K562 (cell line): ENCODE data around the gene TRAP1. TPM values are rescaled to one million over a fixed set of nuclear protein-coding genes. Genes with fewer than 3 reads are reported as not detected.

Experiments
- ATAC-seq: fragments of 200-7000 bp; cut with Tn5 transposase; 3 replicates; pipeline ENCODE4 v1.9.1; 2020; ENCODE audit warnings: moderate library complexity
- BruUV-seq: library from RNA; stranded (reverse); fragments of 400-500 nt; replicated peaks from 2 replicates; lab custom pipeline; 2021; lab: Mats Ljungman, UMichigan
- CTCF ChIA-PET: fragments of 300-600 bp; formaldehyde crosslinking; extraction: SDS; loops from one replicate; lab custom pipeline; 2021; ENCODE audit warnings: low intra/inter-chr PET ratio; lab: Yijun Ruan, JAX
- POLR2A ChIA-PET: fragments of 300-600, 350-650 bp; sonication (Branson Sonifier 250); formaldehyde crosslinking; extraction: SDS; loops from one replicate; lab custom pipeline; 2021; ENCODE audit warnings: antibody characterized with exemption, inconsistent platforms; lab: Yijun Ruan, JAX
- DNase-seq, 4 experiments: peaks; one replicate each; pipeline versions ENCODE4 v3.0.0 to v3.0.0-alpha.2; 2011 to 2018; ENCODE audit warnings: low spot score in 3 of 4, mixed read lengths in 3 of 4; ENCODE audit errors: extremely low read depth in 1 of 4
- FAIRE-seq: peaks from 2 replicates; lab custom pipeline; 2011; peaks lifted over from hg19 to GRCh38; lab: Jason Lieb, UNC
- H2AFZ ChIP-seq: 2 replicates; pipeline ENCODE4 v1.6.0; 2011; ENCODE audit warnings: low read depth, low read length, control low read depth, inconsistent platforms
- H3K27ac ChIP-seq: fragments of 200-600 bp; 3 replicates; pipeline ENCODE4 v1.8.0; 2011; ENCODE audit warnings: low read depth, mild to moderate bottlenecking, control low read depth, inconsistent platforms, low read length, moderate library complexity, mixed read lengths; ENCODE audit errors: extremely low read depth
- H3K27me3 ChIP-seq, 2 experiments: fragments of 300-600 bp in 1 of 2; 2 replicates in 1 of 2; 3 replicates in 1 of 2; pipeline versions ENCODE4 v1.6.0 to v1.8.0; 2011; ENCODE audit warnings: inconsistent platforms in 2 of 2, low read length in 2 of 2, mild to moderate bottlenecking in 1 of 2, mixed read lengths in 1 of 2, moderate library complexity in 1 of 2; ENCODE audit not compliant: control insufficient read depth in 2 of 2, insufficient read depth in 2 of 2
- H3K36me3 ChIP-seq: fragments of 300-600 bp; 3 replicates; pipeline ENCODE4 v1.8.0; 2011; ENCODE audit warnings: mild to moderate bottlenecking, low read length, inconsistent platforms; ENCODE audit not compliant: control insufficient read depth, insufficient read depth
- H3K4me1 ChIP-seq, 2 experiments: fragments of 200-600 bp in 1 of 2; replicated peaks in 1 of 2; 2 replicates in 1 of 2; 3 replicates in 1 of 2; pipeline versions ENCODE4 v1.5.1 to v1.8.0; 2011; ENCODE audit warnings: inconsistent platforms in 2 of 2, low read length in 2 of 2, mild to moderate bottlenecking in 1 of 2, mixed read lengths in 1 of 2, moderate library complexity in 1 of 2; ENCODE audit not compliant: control insufficient read depth in 2 of 2, insufficient read depth in 2 of 2
- H3K4me2 ChIP-seq: 2 replicates; pipeline ENCODE4 v1.6.1; 2011; ENCODE audit warnings: low read length, control low read depth, inconsistent platforms, mixed read lengths; ENCODE audit not compliant: insufficient read depth
- H3K4me3 ChIP-seq: fragments of 200-600 bp; sonication (generic), shearing (Covaris generic); 2 replicates; pipeline ENCODE4 v1.5.1; 2016; ENCODE audit warnings: control low read depth, inconsistent platforms
- H3K79me2 ChIP-seq: fragments of 200-600 bp; 3 replicates; pipeline ENCODE4 v1.8.0; 2011; ENCODE audit warnings: low read length, inconsistent platforms; ENCODE audit not compliant: control insufficient read depth, insufficient read depth
- H3K9ac ChIP-seq, 2 experiments: 2 replicates each; pipeline versions ENCODE4 v1.6.0 to v1.6.1; 2011; ENCODE audit warnings: low read depth in 2 of 2, low read length in 2 of 2, control low read depth in 1 of 2, inconsistent platforms in 1 of 2, mild to moderate bottlenecking in 1 of 2, mixed read lengths in 1 of 2; ENCODE audit not compliant: insufficient read depth in 1 of 2
- H3K9me1 ChIP-seq: one replicate; pipeline ENCODE4 v1.6.0; 2011; ENCODE audit warnings: inconsistent platforms, mild to moderate bottlenecking, low read length, moderate library complexity; ENCODE audit not compliant: control insufficient read depth, insufficient read depth
- H3K9me3 ChIP-seq: replicated peaks from 2 replicates; pipeline ENCODE4 v1.5.1; 2011; ENCODE audit warnings: low read depth, low read length, inconsistent platforms; ENCODE audit not compliant: control insufficient read depth, insufficient read depth
- H4K20me1 ChIP-seq: replicated peaks from 2 replicates; pipeline ENCODE4 v1.6.1; 2011; ENCODE audit warnings: low read length, inconsistent platforms, mixed read lengths; ENCODE audit not compliant: control insufficient read depth, insufficient read depth
- BRD9 ChIP-seq: fragments of 450-650 bp; IDR thresholded peaks from 2 replicates; pipeline ENCODE4 v1.6.1; 2018; ENCODE audit warnings: low read depth; ENCODE audit not compliant: partially characterized antibody
- HMBOX1 ChIP-seq: sonication (generic); IDR thresholded peaks from 2 replicates; pipeline ENCODE4 v1.6.1; 2016
- MAFG ChIP-seq: fragments of 450-650 bp; conservative IDR thresholded peaks from 2 replicates; pipeline ENCODE4 v1.6.1; 2016; ENCODE audit warnings: missing genetic modification characterization, missing compliant biosample characterization
- MCM2 ChIP-seq: fragments of 450-650 bp; IDR thresholded peaks from 2 replicates; pipeline ENCODE4 v1.6.1; 2017; ENCODE audit warnings: low read depth, mild to moderate bottlenecking
- MCM3 ChIP-seq: fragments of 450-650 bp; IDR thresholded peaks from 2 replicates; pipeline ENCODE4 v1.6.1; 2016
- RBM17 ChIP-seq: fragments of 200-400 bp; formaldehyde crosslinking; IDR thresholded peaks from 2 replicates; pipeline ENCODE4 v1.6.1; 2017; ENCODE audit warnings: low read depth, mild to moderate bottlenecking, low read length, borderline replicate concordance
- SMAD1 ChIP-seq: fragments of 150-350 bp; IDR thresholded peaks from 2 replicates; pipeline ENCODE4 v1.6.1; 2014; ENCODE audit warnings: low read length, low read depth; ENCODE audit not compliant: partially characterized antibody
- SRSF7 ChIP-seq: fragments of 200-400 bp; formaldehyde crosslinking; optimal IDR thresholded peaks from 2 replicates; pipeline ENCODE3; 2017; ENCODE audit warnings: mild to moderate bottlenecking, low read depth, low read length
- TGIF2 ChIP-seq: sonication (generic); formaldehyde crosslinking; IDR thresholded peaks from 2 replicates; pipeline ENCODE4 v1.8.1; 2022; ENCODE audit warnings: mild to moderate bottlenecking, missing genetic modification reagents, moderate library complexity
- TOE1 ChIP-seq, 2 experiments: fragments of 450-650 bp in 1 of 2; sonication (generic) in 1 of 2; formaldehyde crosslinking in 1 of 2; IDR thresholded peaks; 2 replicates each; pipeline versions ENCODE4 v1.7.1 to v1.8.0; 2016 to 2022; ENCODE audit warnings: borderline replicate concordance in 2 of 2, mild to moderate bottlenecking in 2 of 2, antibody characterized with exemption in 1 of 2, inconsistent platforms in 1 of 2, low read depth in 1 of 2, missing genetic modification reagents in 1 of 2, moderate library complexity in 1 of 2
- ZBTB17 ChIP-seq: fragments of 450-650 bp; formaldehyde crosslinking; IDR thresholded peaks from 2 replicates; pipeline ENCODE4 v1.4.0; 2020; ENCODE audit warnings: mild to moderate bottlenecking
- ZNF24 ChIP-seq: fragments of 450-650 bp; IDR thresholded peaks from 2 replicates; pipeline ENCODE4 v1.6.1; 2016
- ZNF41 ChIP-seq: fragments of 250-450 bp; sonication (Bioruptor Pico); conservative IDR thresholded peaks from 2 replicates; pipeline ENCODE4 v1.4.0; 2020; ENCODE audit warnings: mild to moderate bottlenecking
- ZNF586 ChIP-seq: fragments of 450-650 bp; formaldehyde crosslinking; conservative IDR thresholded peaks from 2 replicates; pipeline ENCODE4 v1.4.0; 2020; ENCODE audit warnings: mild to moderate bottlenecking, moderate library complexity
- ZZZ3 ChIP-seq: fragments of 450-650 bp; IDR thresholded peaks from 2 replicates; pipeline ENCODE4 v1.6.1; 2016; ENCODE audit warnings: antibody characterized with exemption, mild to moderate bottlenecking, moderate library complexity
- WGBS: fragments of 100-300 bp; shearing (Covaris generic); methylation state at CpG from one replicate; pipeline ENCODE4 v1.1.6; 2016; ENCODE audit warnings: low coverage, mixed read lengths; ENCODE audit not compliant: insufficient coverage; ENCODE audit errors: missing lambda C conversion rate; 5-methylcytosine and 5-hydroxymethylcytosine counted together
- in situ Hi-C: fragments of 300-500 bp; cut with MboI; formaldehyde crosslinking; loops from 4 replicates; pipeline ENCODE4 v1.15.0; 2018; ENCODE audit warnings: inconsistent platforms, mixed read lengths
- intact Hi-C: fragments of 100-400 bp; cut with micrococcal nuclease; formaldehyde crosslinking; loops from 2 replicates; pipeline ENCODE4 v1.14.2; 2022
- polyA plus RNA-seq, 8 experiments: library from polyadenylated mRNA; depleted of rRNA in 4 of 8; stranded (reverse) in 5 of 8; unstranded in 3 of 8; fragments of >200 nt; fragmentation: Nextera tagmentation in 2 of 8; fragmentation: Illumina TruSeq in 1 of 8; extraction: Ambion mirVana in 2 of 8; extraction: Trizol in 1 of 8; gene quantifications; 2 replicates each; pipeline versions ENCODE4 v1.2.1 to v1.2.3, GENCODE V29; 2011 to 2014; ENCODE audit warnings: inconsistent platforms in 1 of 8, missing spikeins in 1 of 8
- total RNA-seq, 7 experiments: library from RNA; depleted of rRNA in 6 of 7; stranded (reverse); fragments of >200 nt in 6 of 7; fragmentation: Illumina TruSeq in 2 of 7; extraction: Trizol in 2 of 7; gene quantifications; 2 replicates each; pipeline versions ENCODE4 v1.2.1 to v1.2.3, GENCODE V29; 2011 to 2021; ENCODE audit warnings: low replicate concordance in 1 of 7

Gene TRAP1
- total and polyA plus RNA-seq, 9 of the 15 experiments (the other 6 are each of a cell fraction or from before 2014, with no cell fraction given), result 19.1 to 436 (median 301) TPM

- Histone ChIP-seq H3K9me3 (no peaks in the 10 kb centered on the region), H4K20me1 (peaks cover 9% of the 10 kb centered on the region; the same call in 1 of the 2 replicates), H3K4me1 (peaks cover 8 to 15% of the 10 kb centered on the region in 2 experiments; a peak in 4 of 5 replicates), H3K79me2 (peaks cover 84% of the 10 kb centered on the region), H3K4me2 (no peak overlapping the region), H3K27me3 (no peaks in the 10 kb centered on the region), H3K4me3 (no peak overlapping the region), H3K9me1 (no peaks in the 10 kb centered on the region), H3K9ac (no peak overlapping the region), H3K36me3 (peaks cover 57% of the 10 kb centered on the region; the same call in 2 of the 3 replicates), H2AFZ (no peak overlapping the region), H3K27ac (no peak overlapping the region)
- ATAC-seq, result no peak
- no TSS peak for BruUV-seq
- DNase-seq, result no peak
- FAIRE-seq, result no peak
- TF ChIP-seq BRD9, result no peak
- no peak for TF ChIP-seq TGIF2 (CRISPR knock-in tag)
- TF ChIP-seq ZNF24, result no peak
- no peak for TF ChIP-seq HMBOX1
- TF ChIP-seq SRSF7, result no peak
- no peak for TF ChIP-seq MAFG (tag)
- TF ChIP-seq MCM3, result no peak
- TF ChIP-seq ZZZ3, result no peak
- TF ChIP-seq RBM17, result no peak
- TF ChIP-seq ZNF586 (CRISPR knock-in tag), result no peak
- TF ChIP-seq ZBTB17 (CRISPR knock-in tag), result no peak
- no peak for TF ChIP-seq MCM2
- no peak for TF ChIP-seq TOE1 (IDR thresholded peaks at IDR 0.05; ENCODE audit: borderline replicate concordance)
- no peak for TF ChIP-seq TOE1 (CRISPR knock-in tag; IDR thresholded peaks at IDR 0.05; ENCODE audit: borderline replicate concordance, low read depth)
- no peak for TF ChIP-seq ZNF41 (CRISPR knock-in tag)
- no peak for TF ChIP-seq SMAD1
- in situ Hi-C loops, result no loop called here
- intact Hi-C loops, result no loop called here
- CTCF ChIA-PET, result no interaction called here
- POLR2A ChIA-PET, result interaction anchor here (0.8 to 3.7 kb wide), 5 partner anchors 8 to 15 kb away, joined by 3 to 15 read pairs (median 6); partner anchors contain the start of gene TRAP1
- WGBS, result 89% methylated on average over 4 of the region's 4 CpGs
These were observed 15.8 kb downstream of the TRAP1 start for GRCh38 chr16:3701531-3701930.
